Measurements from ENCODE around the gene GPATCH4. TPM values are rescaled to one million over a fixed set of nuclear protein-coding genes. Genes with fewer than 3 reads are reported as not detected.

Gene GPATCH4
- total and polyA plus RNA-seq, 11 donors = 8.8 to 67.5 (median 15.5) TPM

- peaks cover 3 to 27% (median 14%) of the 10 kb centered on the region in 12 donors for H3K4me1 ChIP-seq
- no peaks in the 10 kb centered on the region for H3K9me3 ChIP-seq
- TF ChIP-seq CTCF (IDR thresholded peaks at IDR 0.05) (no peak), POLR2A (IDR thresholded peaks at IDR 0.05) (no peak)
- peaks cover 0 to 56% (median 46%) of the 10 kb centered on the region in 9 donors for H3K36me3 ChIP-seq
- no peak overlapping the region for H3K27ac ChIP-seq
- WGBS, 4 donors = 93 to 98% (median 95%) methylated on average over 5 of the region's 5 CpGs
- H3K27me3 ChIP-seq = no peaks in the 10 kb centered on the region
- no peak for DNase-seq
- ATAC-seq = no peak
- intact Hi-C loops (cut with DNase I) = loop anchor here in 1 of 10 donors (5.0 kb wide), 1 partner anchor 136 kb away; no protein-coding TSS in a partner anchor
- no peak overlapping the region for H3K4me3 ChIP-seq
Observed at GRCh38 chr1:156598125-156598524, 3.2 kb downstream of the GPATCH4 start.

GRCh38 chr1:156596426-156596825, 4.9 kb downstream of the GPATCH4 start:
- Histone ChIP-seq H3K4me1 (peaks cover 3 to 27% (median 15%) of the 10 kb centered on the region in 12 donors), H3K27ac (no peak overlapping the region), H3K36me3 (peaks cover 0 to 62% (median 47%) of the 10 kb centered on the region in 9 donors), H3K9me3 (no peaks in the 10 kb centered on the region), H3K27me3 (no peaks in the 10 kb centered on the region), H3K4me3 (no peak overlapping the region)
- intact Hi-C loops (cut with DNase I) = loop anchor here in 1 of 10 donors (5.0 kb wide), 1 partner anchor 134 kb away; no protein-coding TSS in a partner anchor
- no peak for ATAC-seq
- no peak for TF ChIP-seq POLR2A (IDR thresholded peaks at IDR 0.05)
- no peak for TF ChIP-seq CTCF (IDR thresholded peaks at IDR 0.05)
- DNase-seq = no peak
- WGBS, 4 donors = 88 to 93% (median 92%) methylated on average over 3 of the region's 3 CpGs

- H3K27ac ChIP-seq = no peak overlapping the region
- no peak for TF ChIP-seq CTCF (IDR thresholded peaks at IDR 0.05)
- TF ChIP-seq POLR2A (IDR thresholded peaks at IDR 0.05) = no peak
- intact Hi-C loops (cut with DNase I) = loop anchor here in 1 of 10 donors (5.0 kb wide), 1 partner anchor 133 kb away; no protein-coding TSS in a partner anchor
- H3K36me3 ChIP-seq = peaks cover 0 to 62% (median 47%) of the 10 kb centered on the region in 9 donors
- H3K4me3 ChIP-seq = no peak overlapping the region
- DNase-seq (no peak), ATAC-seq (no peak)
- no peaks in the 10 kb centered on the region for H3K9me3 ChIP-seq
- no peaks in the 10 kb centered on the region for H3K27me3 ChIP-seq
- peaks cover 0 to 25% (median 12%) of the 10 kb centered on the region in 12 donors for H3K4me1 ChIP-seq
- WGBS, 4 donors = 86 to 95% (median 89%) methylated on average over 2 of the region's 2 CpGs
Observed at GRCh38 chr1:156595016-156595415, 6.3 kb downstream of the GPATCH4 start.

GRCh38 chr1:156594190-156594589, 7.1 kb downstream of the GPATCH4 start:
- no peak for ATAC-seq
- H3K4me3 ChIP-seq = no peak overlapping the region
- H3K27ac ChIP-seq = no peak overlapping the region
- TF ChIP-seq POLR2A (IDR thresholded peaks at IDR 0.05) (no peak), CTCF (IDR thresholded peaks at IDR 0.05) (no peak)
- intact Hi-C loops (cut with DNase I) = loop anchor here in 4 of 10 donors (5.0 kb wide), 4 partner anchors 87 to 137 kb away; partner anchors contain the start of gene MEF2D (in 1 of the 4)
- H3K4me1 ChIP-seq = peaks cover 0 to 17% (median 12%) of the 10 kb centered on the region in 12 donors
- no peak for DNase-seq
- H3K9me3 ChIP-seq = no peaks in the 10 kb centered on the region
- no peaks in the 10 kb centered on the region for H3K27me3 ChIP-seq
- H3K36me3 ChIP-seq = peaks cover 0 to 62% (median 47%) of the 10 kb centered on the region in 9 donors
- 76 to 84% (median 80%) methylated on average over 3 of the region's 3 CpGs for WGBS, 4 donors

Measured in heart left ventricle (tissue), 16 donors.